Breast epithelium (tissue), 4 donors: ENCODE data around the gene KIF14. TPM values are rescaled to one million over a fixed set of nuclear protein-coding genes. Genes with fewer than 3 reads are reported as not detected.

Experiments
- DNase-seq, 2 donors: peaks; one replicate each; pipeline ENCODE4 v3.0.0-alpha.2; 2019; ENCODE audit warnings: low spot score in 2 of 2
- H3K27ac ChIP-seq, 2 donors: fragments of 200-600 bp; sonication (generic) in 1 of 2; one replicate each; pipeline ENCODE4 v1.5.1; 2016 to 2019; ENCODE audit warnings: mild to moderate bottlenecking in 1 of 2
- H3K27me3 ChIP-seq, 2 donors: fragments of 200-600 bp; sonication (generic) in 1 of 2; one replicate each; pipeline versions ENCODE4 v1.5.1 to v1.6.0; 2017 to 2019; ENCODE audit warnings: control low read depth in 1 of 2, mild to moderate bottlenecking in 1 of 2
- H3K36me3 ChIP-seq: fragments of 200-600 bp; one replicate; pipeline ENCODE4 v1.5.1; 2019
- H3K4me1 ChIP-seq, 2 donors: fragments of 200-600 bp; sonication (generic); one replicate each; pipeline ENCODE4 v1.5.1; 2016 to 2019; ENCODE audit warnings: control low read depth in 1 of 2
- H3K4me3 ChIP-seq, 3 donors: fragments of 200-600 bp; sonication (generic); 1 replicate in 2 of 3; 2 replicates in 1 of 3; pipeline ENCODE4 v1.5.1; 2016 to 2019; ENCODE audit warnings: mild to moderate bottlenecking in 3 of 3, moderate library complexity in 2 of 3
- H3K9me3 ChIP-seq, 2 donors: fragments of 200-600 bp; sonication (generic) in 1 of 2; one replicate each; pipeline ENCODE4 v1.5.1; 2016 to 2019; ENCODE audit warnings: control low read depth in 1 of 2
- POLR2A ChIP-seq: fragments of 450-650 bp; IDR thresholded peaks from one replicate; pipeline ENCODE4 v1.6.1; 2016; ENCODE audit warnings: antibody characterized with exemption, mild to moderate bottlenecking, moderate library complexity
- POLR2AphosphoS5 ChIP-seq, 3 donors: sonication (generic); formaldehyde crosslinking; IDR thresholded peaks; one replicate each; pipeline ENCODE4 v1.6.1; 2017; ENCODE audit warnings: antibody characterized with exemption in 3 of 3
- intact Hi-C: fragments of 100-400 bp; cut with DNase I; formaldehyde crosslinking; loops from one replicate; pipeline ENCODE4 v1.15.1; 2023; ENCODE audit warnings: low total_unique reads
- total RNA-seq, 3 donors: library from RNA; depleted of rRNA; stranded (reverse); fragments of >200 nt; gene quantifications; one replicate each; pipeline ENCODE4 v1.1.0, GENCODE V29; 2016
- TF ChIP-seq, protein P1 (sequence below), 3 donors: fragments of 450-650 bp; IDR thresholded peaks; one replicate each; pipeline ENCODE4 v1.5.1; 2016 to 2017; ENCODE audit warnings: antibody characterized with exemption in 3 of 3, mild to moderate bottlenecking in 3 of 3, moderate library complexity in 3 of 3

The KIF14 gene
- total RNA-seq, 3 donors from 2014 or later, result under 0.01 to 0.64 (median 0.29) TPM

DNA sequence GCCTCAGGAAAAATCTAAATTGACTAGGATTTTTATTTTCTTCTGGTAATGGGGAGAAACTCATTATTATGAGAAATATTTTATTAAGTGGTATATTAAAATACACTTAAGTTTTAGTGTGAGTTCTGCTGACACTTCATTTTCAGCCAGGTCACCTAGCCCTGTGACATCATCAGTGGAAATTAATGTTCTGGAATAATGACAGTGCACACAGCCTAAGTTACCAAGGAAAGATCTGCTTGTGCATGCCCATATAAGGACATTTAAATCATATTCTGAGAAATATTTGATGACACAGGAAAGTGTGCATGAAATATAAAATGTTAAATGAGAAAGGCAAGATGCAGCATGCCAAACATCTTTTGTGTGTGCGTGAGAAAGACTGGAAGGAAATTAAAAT is 102.0 kb downstream of the KIF14 start:
- DNase-seq, result no peak
- no peaks in the 10 kb centered on the region for H3K9me3 ChIP-seq
- intact Hi-C loops, result no loop called here
- no peak overlapping the region for H3K4me3 ChIP-seq
- no peak overlapping the region for H3K27ac ChIP-seq
- TF ChIP-seq, protein P1, sequence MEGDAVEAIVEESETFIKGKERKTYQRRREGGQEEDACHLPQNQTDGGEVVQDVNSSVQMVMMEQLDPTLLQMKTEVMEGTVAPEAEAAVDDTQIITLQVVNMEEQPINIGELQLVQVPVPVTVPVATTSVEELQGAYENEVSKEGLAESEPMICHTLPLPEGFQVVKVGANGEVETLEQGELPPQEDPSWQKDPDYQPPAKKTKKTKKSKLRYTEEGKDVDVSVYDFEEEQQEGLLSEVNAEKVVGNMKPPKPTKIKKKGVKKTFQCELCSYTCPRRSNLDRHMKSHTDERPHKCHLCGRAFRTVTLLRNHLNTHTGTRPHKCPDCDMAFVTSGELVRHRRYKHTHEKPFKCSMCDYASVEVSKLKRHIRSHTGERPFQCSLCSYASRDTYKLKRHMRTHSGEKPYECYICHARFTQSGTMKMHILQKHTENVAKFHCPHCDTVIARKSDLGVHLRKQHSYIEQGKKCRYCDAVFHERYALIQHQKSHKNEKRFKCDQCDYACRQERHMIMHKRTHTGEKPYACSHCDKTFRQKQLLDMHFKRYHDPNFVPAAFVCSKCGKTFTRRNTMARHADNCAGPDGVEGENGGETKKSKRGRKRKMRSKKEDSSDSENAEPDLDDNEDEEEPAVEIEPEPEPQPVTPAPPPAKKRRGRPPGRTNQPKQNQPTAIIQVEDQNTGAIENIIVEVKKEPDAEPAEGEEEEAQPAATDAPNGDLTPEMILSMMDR (IDR thresholded peaks at IDR 0.05), result no peak
- no peak for TF ChIP-seq POLR2A
- TF ChIP-seq POLR2AphosphoS5 (IDR thresholded peaks at IDR 0.05), result no peak
- no peaks in the 10 kb centered on the region for H3K36me3 ChIP-seq
- peaks cover 0 to 4% of the 10 kb centered on the region in 2 donors for H3K27me3 ChIP-seq
- no peaks in the 10 kb centered on the region for H3K4me1 ChIP-seq

DNA sequence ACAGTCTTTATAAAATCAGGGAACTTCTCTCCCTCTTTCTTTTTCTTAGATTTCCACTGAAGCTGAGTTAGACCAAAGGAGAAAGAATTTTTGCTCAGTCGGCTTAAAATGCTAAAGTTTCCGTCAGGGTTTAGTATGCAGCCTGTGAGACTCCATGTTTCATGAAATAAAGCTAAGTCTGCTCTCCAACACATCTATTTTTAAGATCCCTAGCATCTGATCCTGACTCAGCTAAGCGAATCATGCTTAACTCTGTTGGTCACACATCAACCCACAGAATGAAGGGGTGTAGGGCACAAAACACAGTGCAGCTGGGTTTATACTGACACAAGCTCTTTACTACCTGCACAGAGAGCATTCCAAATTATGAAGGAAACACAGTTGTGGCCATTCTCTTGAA is 108.4 kb downstream of the KIF14 start:
- no peak overlapping the region for H3K4me3 ChIP-seq
- H3K27me3 ChIP-seq, result peaks cover 0 to 4% of the 10 kb centered on the region in 2 donors
- intact Hi-C loops, result no loop called here
- no peaks in the 10 kb centered on the region for H3K4me1 ChIP-seq
- H3K9me3 ChIP-seq, result no peaks in the 10 kb centered on the region
- H3K36me3 ChIP-seq, result no peaks in the 10 kb centered on the region
- no peak for DNase-seq
- no peak overlapping the region for H3K27ac ChIP-seq
- no peak for TF ChIP-seq POLR2A
- TF ChIP-seq, protein P1 (IDR thresholded peaks at IDR 0.05), result no peak
- TF ChIP-seq POLR2AphosphoS5 (IDR thresholded peaks at IDR 0.05), result no peak

DNA sequence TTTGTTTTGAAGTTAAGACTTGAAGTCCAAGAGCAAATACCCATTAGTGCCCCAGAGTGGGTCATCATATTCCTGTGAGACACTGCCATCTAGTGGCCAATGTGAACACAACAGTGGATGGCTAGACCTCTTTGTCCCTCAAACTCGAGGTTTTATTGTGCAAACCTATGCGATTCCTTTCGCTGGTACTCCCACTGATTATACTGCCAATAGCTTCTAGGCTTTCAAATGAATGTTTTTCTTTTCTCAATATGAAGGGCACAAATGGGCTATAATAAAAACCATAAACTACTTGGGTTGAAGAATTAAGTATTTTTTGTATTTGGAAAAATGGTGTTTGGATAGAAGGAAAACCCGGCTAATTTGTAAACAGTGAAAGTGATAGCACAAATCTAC is 110.3 kb downstream of the KIF14 start:
- Histone ChIP-seq H3K36me3 (no peaks in the 10 kb centered on the region), H3K4me3 (no peak overlapping the region), H3K4me1 (no peaks in the 10 kb centered on the region), H3K27me3 (peaks cover 0 to under 1% of the 10 kb centered on the region in 2 donors), H3K27ac (no peak overlapping the region), H3K9me3 (no peaks in the 10 kb centered on the region)
- TF ChIP-seq POLR2A (no peak), POLR2AphosphoS5 (IDR thresholded peaks at IDR 0.05) (no peak)
- TF ChIP-seq, protein P1 (IDR thresholded peaks at IDR 0.05), result peak; percentile 64 to 84 (median 80)
- DNase-seq, result peak in 1 of 2 donors; percentile 46
- intact Hi-C loops, result no loop called here

DNA sequence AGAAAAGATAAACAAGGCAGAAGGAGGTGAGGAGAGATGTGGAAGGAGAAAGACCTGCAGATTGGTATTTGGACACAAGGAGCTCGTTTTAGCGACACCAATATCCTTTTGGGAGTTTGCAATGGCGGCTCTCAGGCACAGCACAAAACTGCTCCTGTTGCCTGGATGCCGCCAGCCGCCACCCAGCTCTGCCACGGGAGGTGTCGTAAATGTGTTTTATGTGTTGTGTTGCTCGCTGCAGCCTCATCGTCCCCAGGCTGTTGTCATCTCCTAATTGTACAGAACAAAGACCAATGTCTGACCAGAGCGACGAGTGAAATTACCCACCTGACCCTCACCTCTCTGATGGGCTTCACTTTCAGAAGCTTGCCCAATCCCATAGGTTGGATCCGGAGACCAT is 114.1 kb downstream of the KIF14 start:
- H3K4me3 ChIP-seq, result no peak overlapping the region
- H3K27ac ChIP-seq, result no peak overlapping the region
- H3K36me3 ChIP-seq, result no peaks in the 10 kb centered on the region
- TF ChIP-seq POLR2AphosphoS5 (IDR thresholded peaks at IDR 0.05), result no peak
- no peaks in the 10 kb centered on the region for H3K27me3 ChIP-seq
- DNase-seq, result no peak
- intact Hi-C loops, result no loop called here
- no peaks in the 10 kb centered on the region for H3K9me3 ChIP-seq
- no peaks in the 10 kb centered on the region for H3K4me1 ChIP-seq

DNA sequence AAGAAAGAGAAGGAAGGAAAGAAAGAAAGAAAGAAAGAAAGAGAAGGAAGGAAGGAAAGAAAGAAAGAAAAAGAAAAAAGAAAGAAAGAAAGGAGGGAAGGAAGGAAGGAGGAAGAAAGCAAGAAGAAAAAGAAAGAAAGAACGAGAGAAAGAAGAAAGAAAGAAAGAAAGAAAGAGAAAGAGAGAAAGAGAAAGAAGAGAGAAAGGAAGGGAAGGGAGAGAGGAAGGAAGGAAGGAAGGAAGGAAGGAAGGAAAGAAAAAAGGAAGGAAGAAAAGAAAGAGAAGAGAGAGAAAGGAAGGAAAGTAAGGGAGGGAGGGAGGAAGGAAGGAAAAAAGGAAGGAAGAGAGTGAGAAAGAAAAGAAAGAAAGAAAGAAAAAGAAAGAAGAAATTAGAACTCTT is 115.3 kb downstream of the KIF14 start:
- intact Hi-C loops, result no loop called here

More for the DNA sequence above, 115.3 kb downstream of the KIF14 start:
- Histone ChIP-seq H3K27me3 (no peaks in the 10 kb centered on the region), H3K4me3 (no peak overlapping the region), H3K4me1 (no peaks in the 10 kb centered on the region), H3K9me3 (no peaks in the 10 kb centered on the region), H3K27ac (no peak overlapping the region), H3K36me3 (no peaks in the 10 kb centered on the region)
- no peak for DNase-seq
- TF ChIP-seq POLR2AphosphoS5 (IDR thresholded peaks at IDR 0.05), result no peak
- TF ChIP-seq, protein P1 (IDR thresholded peaks at IDR 0.05), result no peak

Other genes starting within 250 kb of the KIF14 start
- gene ZNF281, start 210.7 kb downstream of the KIF14 start, total RNA-seq, result 10 to 100 TPM; 11.0 to 25.6 (median 16.1) TPM
- gene DDX59, start 49.2 kb upstream of the KIF14 start, total RNA-seq, result 10 to 100 TPM; 23.6 to 30.1 (median 24.2) TPM
- gene CAMSAP2, start 118.1 kb upstream of the KIF14 start, total RNA-seq, result 10 to 100 TPM; 36.4 to 42.4 (median 38.6) TPM